Brain microvascular endothelial cell (primary cell): ENCODE results near the gene ZNF407.

Source experiments
- DNase-seq: peaks from one replicate; pipeline ENCODE4 v3.0.0-alpha.2; 2020
- H3K27ac ChIP-seq: fragments of 250-450 bp; sonication (Bioruptor Pico); 2 replicates; pipeline ENCODE4 v1.5.1; 2020; ENCODE audit warnings: mild to moderate bottlenecking, moderate library complexity
- H3K27me3 ChIP-seq: fragments of 250-450 bp; sonication (Bioruptor Pico); replicated peaks from 2 replicates; pipeline ENCODE4 v1.5.1; 2020; ENCODE audit warnings: mild to moderate bottlenecking
- H3K36me3 ChIP-seq: fragments of 250-450 bp; sonication (Bioruptor Pico); replicated peaks from 2 replicates; pipeline ENCODE4 v1.5.1; 2020; ENCODE audit warnings: mild to moderate bottlenecking
- H3K4me3 ChIP-seq: 2 replicates; pipeline ENCODE4 v1.5.1; 2011; ENCODE audit warnings: low read depth, mild to moderate bottlenecking, control low read depth, low read length, moderate library complexity
- in situ Hi-C: cut with HindIII; loops from 2 replicates; pipeline ENCODE4 v1.10.0; 2017; ENCODE audit warnings: low sequenced_read_pairs, low pct_ligation_motif_present
- TF ChIP-seq, protein P1 (sequence below): IDR thresholded peaks from 2 replicates; pipeline ENCODE4 v1.5.1; 2011; ENCODE audit warnings: low read depth, mild to moderate bottlenecking, moderate library complexity, low read length, control low read depth, inconsistent platforms; ENCODE audit errors: missing control alignments

ZNF407 gene

GRCh38 chr18:74994502-74995418 lies 397.1 kb downstream of the ZNF407 start:
- Histone ChIP-seq H3K27me3 (no peaks in the 10 kb centered on the region), H3K27ac (no peak overlapping the region), H3K4me3 (no peak overlapping the region), H3K36me3 (no peaks in the 10 kb centered on the region)
- TF ChIP-seq, protein P1, sequence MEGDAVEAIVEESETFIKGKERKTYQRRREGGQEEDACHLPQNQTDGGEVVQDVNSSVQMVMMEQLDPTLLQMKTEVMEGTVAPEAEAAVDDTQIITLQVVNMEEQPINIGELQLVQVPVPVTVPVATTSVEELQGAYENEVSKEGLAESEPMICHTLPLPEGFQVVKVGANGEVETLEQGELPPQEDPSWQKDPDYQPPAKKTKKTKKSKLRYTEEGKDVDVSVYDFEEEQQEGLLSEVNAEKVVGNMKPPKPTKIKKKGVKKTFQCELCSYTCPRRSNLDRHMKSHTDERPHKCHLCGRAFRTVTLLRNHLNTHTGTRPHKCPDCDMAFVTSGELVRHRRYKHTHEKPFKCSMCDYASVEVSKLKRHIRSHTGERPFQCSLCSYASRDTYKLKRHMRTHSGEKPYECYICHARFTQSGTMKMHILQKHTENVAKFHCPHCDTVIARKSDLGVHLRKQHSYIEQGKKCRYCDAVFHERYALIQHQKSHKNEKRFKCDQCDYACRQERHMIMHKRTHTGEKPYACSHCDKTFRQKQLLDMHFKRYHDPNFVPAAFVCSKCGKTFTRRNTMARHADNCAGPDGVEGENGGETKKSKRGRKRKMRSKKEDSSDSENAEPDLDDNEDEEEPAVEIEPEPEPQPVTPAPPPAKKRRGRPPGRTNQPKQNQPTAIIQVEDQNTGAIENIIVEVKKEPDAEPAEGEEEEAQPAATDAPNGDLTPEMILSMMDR = no peak
- in situ Hi-C loops = no loop called here
- DNase-seq = no peak

DNA sequence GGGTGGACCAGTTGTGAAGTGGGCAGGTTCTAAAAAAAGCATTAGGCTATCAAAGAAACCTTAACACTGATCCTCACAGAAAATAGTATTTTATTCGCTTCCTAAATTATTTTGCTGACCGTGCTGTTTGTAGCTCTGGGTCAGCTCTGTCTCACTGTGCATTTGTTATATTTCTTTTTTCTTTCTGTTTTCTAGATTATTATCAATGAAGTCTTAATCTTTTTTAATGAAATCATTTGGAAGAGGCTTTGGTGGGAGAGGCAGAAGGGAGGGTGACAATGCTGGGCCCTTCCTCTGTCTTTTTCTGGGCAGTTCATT lies 397.7 kb downstream of the ZNF407 start:
- no peak overlapping the region for H3K4me3 ChIP-seq
- DNase-seq = no peak
- in situ Hi-C loops = no loop called here
- TF ChIP-seq, protein P1 = no peak
- no peak overlapping the region for H3K27ac ChIP-seq
- no peaks in the 10 kb centered on the region for H3K27me3 ChIP-seq
- no peaks in the 10 kb centered on the region for H3K36me3 ChIP-seq

- H3K4me3 ChIP-seq = no peak overlapping the region
- no peaks in the 10 kb centered on the region for H3K27me3 ChIP-seq
- in situ Hi-C loops = no loop called here
- DNase-seq = no peak
- TF ChIP-seq, protein P1 = no peak
- H3K36me3 ChIP-seq = no peaks in the 10 kb centered on the region
- no peak overlapping the region for H3K27ac ChIP-seq
Observed at GRCh38 chr18:74996055-74996454, 398.4 kb downstream of the ZNF407 start.

DNA sequence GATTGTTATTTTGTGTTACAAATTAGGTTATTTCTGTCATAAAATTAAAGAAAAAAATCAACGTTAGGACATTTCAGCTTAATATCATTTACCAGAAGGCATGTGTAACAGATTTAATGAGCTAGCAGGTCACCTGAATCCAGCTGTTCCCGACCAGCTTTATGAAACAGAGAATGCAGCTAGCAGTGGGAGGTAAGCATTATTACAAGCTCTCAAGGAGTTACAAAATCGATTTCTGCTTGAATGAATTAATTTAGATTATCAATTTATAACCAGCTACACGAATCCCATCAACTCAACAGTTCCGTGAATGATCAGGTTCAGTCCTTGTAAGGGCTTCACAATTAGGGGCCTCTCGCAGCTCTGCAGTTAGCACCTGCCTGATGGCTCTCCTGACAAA lies 399.3 kb downstream of the ZNF407 start:
- in situ Hi-C loops = no loop called here
- Histone ChIP-seq H3K27me3 (no peaks in the 10 kb centered on the region), H3K4me3 (no peak overlapping the region), H3K27ac (no peak overlapping the region), H3K36me3 (no peaks in the 10 kb centered on the region)
- no peak for DNase-seq
- TF ChIP-seq, protein P1 = no peak

- DNase-seq = no peak
- Histone ChIP-seq H3K36me3 (no peaks in the 10 kb centered on the region), H3K27ac (no peak overlapping the region), H3K27me3 (no peaks in the 10 kb centered on the region), H3K4me3 (no peak overlapping the region)
- in situ Hi-C loops = no loop called here
- TF ChIP-seq, protein P1 = no peak
Observed at GRCh38 chr18:75000920-75001319, 403.2 kb downstream of the ZNF407 start.

GRCh38 chr18:75003039-75003438 lies 405.4 kb downstream of the ZNF407 start:
- Histone ChIP-seq H3K4me3 (no peak overlapping the region), H3K36me3 (no peaks in the 10 kb centered on the region), H3K27me3 (no peaks in the 10 kb centered on the region), H3K27ac (no peak overlapping the region)
- in situ Hi-C loops = no loop called here
- no peak for DNase-seq
- TF ChIP-seq, protein P1 = no peak
